Spleen (tissue), 11 donors: ENCODE results near the gene JADE2. TPM values are rescaled to one million over a fixed set of nuclear protein-coding genes. Genes with fewer than 3 reads are reported as not detected.

Source experiments
- DNase-seq: peaks from one replicate; pipeline ENCODE4 v3.0.0-alpha.2; 2020
- H3K27ac ChIP-seq, 8 donors: fragments of 200-600 bp; sonication (generic) in 7 of 8; 1 replicate in 4 of 8; 2 replicates in 4 of 8; pipeline versions ENCODE4 v1.5.0 to v1.8.0; 2016 to 2021; ENCODE audit warnings: inconsistent platforms in 4 of 8, mild to moderate bottlenecking in 4 of 8, moderate library complexity in 1 of 8
- H3K27me3 ChIP-seq, 7 donors: fragments of 200-600 bp; sonication (generic) in 6 of 7; replicated peaks in 1 of 7; 1 replicate in 4 of 7; 2 replicates in 3 of 7; pipeline versions ENCODE4 v1.5.0 to v1.8.0; 2016 to 2021; ENCODE audit warnings: inconsistent platforms in 3 of 7, mild to moderate bottlenecking in 1 of 7
- H3K36me3 ChIP-seq, 6 donors: fragments of 200-600 bp; sonication (generic) in 5 of 6; 1 replicate in 4 of 6; 2 replicates in 2 of 6; pipeline versions ENCODE4 v1.5.0 to v1.8.0; 2016 to 2021; ENCODE audit warnings: inconsistent platforms in 2 of 6
- H3K4me1 ChIP-seq, 6 donors: fragments of 200-600 bp; sonication (generic) in 5 of 6; 1 replicate in 3 of 6; 2 replicates in 3 of 6; pipeline versions ENCODE4 v1.5.0 to v1.8.0; 2016 to 2021; ENCODE audit warnings: inconsistent platforms in 3 of 6
- H3K4me3 ChIP-seq, 8 donors: fragments of 200-600 bp; sonication (generic) in 7 of 8; 1 replicate in 4 of 8; 2 replicates in 4 of 8; pipeline versions ENCODE4 v1.5.0 to v1.8.0; 2016 to 2021; ENCODE audit warnings: inconsistent platforms in 4 of 8, mild to moderate bottlenecking in 4 of 8, moderate library complexity in 2 of 8
- H3K9me3 ChIP-seq, 8 donors: fragments of 200-600 bp; sonication (generic) in 7 of 8; 1 replicate in 4 of 8; 2 replicates in 4 of 8; pipeline versions ENCODE4 v1.5.0 to v1.8.0; 2016 to 2021; ENCODE audit warnings: inconsistent platforms in 4 of 8
- POLR2A ChIP-seq, 3 donors: fragments of 450-650 bp; IDR thresholded peaks; one replicate each; pipeline ENCODE4 v1.5.1; 2017; ENCODE audit warnings: antibody characterized with exemption in 3 of 3, mild to moderate bottlenecking in 1 of 3
- POLR2AphosphoS5 ChIP-seq, 3 donors: sonication (generic); formaldehyde crosslinking; IDR thresholded peaks; one replicate each; pipeline ENCODE4 v1.5.1; 2017; ENCODE audit warnings: antibody characterized with exemption in 3 of 3
- WGBS, 5 donors: extraction: QIAGEN DNeasy Blood & Tissue Kit in 3 of 5; methylation state at CpG; one replicate each; pipeline versions ENCODE4 v1.1.5 to v1.1.7; 2013 to 2018; 5-methylcytosine and 5-hydroxymethylcytosine counted together
- intact Hi-C: fragments of 100-400 bp; cut with DNase I; formaldehyde crosslinking; loops from one replicate; pipeline ENCODE4 v1.15.0; 2023; ENCODE audit warnings: low total_unique reads
- polyA plus RNA-seq, 3 donors: library from polyadenylated mRNA; stranded (reverse); fragments of 200-250 nt; gene quantifications; one replicate each; pipeline ENCODE4 v1.2.1, GENCODE V29; 2013
- total RNA-seq, 7 donors: library from RNA; depleted of rRNA in 3 of 7; stranded (reverse); fragments of >200 nt in 3 of 7; fragmentation: NEBNext Ultra II Directional in 4 of 7; extraction: Animal tissue kit (Norgen Biotek cat#: 25700) in 4 of 7; gene quantifications; one replicate each; pipeline versions ENCODE4 v1.1.0 to v1.2.1, GENCODE V29; 2016 to 2021
- TF ChIP-seq, protein P1 (sequence below), 11 experiments: fragments of 200-600 bp in 7 of 11; fragments of 450-650 bp in 4 of 11; sonication (generic) in 4 of 11; IDR thresholded peaks in 8 of 11; conservative IDR thresholded peaks in 3 of 11; 1 replicate in 7 of 11; 2 replicates in 4 of 11; pipeline versions ENCODE4 v1.4.0 to v1.8.0; 2016 to 2021; ENCODE audit warnings: antibody characterized with exemption in 11 of 11, inconsistent platforms in 4 of 11, mild to moderate bottlenecking in 1 of 11
- donor health status: healthy with polysubstance abuse.
- donor health status: DM: no; HTN: no; CAD: no; lungs with moderate emphysema.
- donor health status: DM: no; HTN: no; CAD: no.
- donor health status: Bipolar disorder and iron deficiency.
- donor health status: healthy.
- donor health status: DM: no; HTN: no; CAD: no.
- donor health status: DM: yes; HTN: yes; CAD: no.

Gene JADE2
- total and polyA plus RNA-seq, 10 donors: 12.3 to 131 (median 94.3) TPM

DNA sequence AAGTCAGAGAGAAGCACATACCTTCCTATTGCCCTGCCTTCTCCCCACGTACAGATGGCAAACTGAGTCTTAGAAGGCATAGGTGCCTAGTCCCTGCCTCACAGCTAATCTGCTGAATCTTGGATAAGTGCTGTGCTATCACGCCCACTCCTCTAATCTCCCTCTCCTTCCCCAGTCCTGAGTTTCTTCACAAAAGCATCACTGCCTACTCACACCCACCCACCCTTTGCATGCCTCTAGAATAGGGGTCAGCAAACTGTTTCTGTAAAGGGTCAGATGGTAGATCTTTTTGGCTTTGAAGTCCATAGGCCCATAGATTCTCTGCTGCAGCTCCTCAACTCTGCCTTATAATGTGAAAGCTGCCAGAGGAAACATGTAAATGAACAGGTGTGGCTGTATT, 23.2 kb upstream of the JADE2 start:
- intact Hi-C loops: no loop called here

DNA sequence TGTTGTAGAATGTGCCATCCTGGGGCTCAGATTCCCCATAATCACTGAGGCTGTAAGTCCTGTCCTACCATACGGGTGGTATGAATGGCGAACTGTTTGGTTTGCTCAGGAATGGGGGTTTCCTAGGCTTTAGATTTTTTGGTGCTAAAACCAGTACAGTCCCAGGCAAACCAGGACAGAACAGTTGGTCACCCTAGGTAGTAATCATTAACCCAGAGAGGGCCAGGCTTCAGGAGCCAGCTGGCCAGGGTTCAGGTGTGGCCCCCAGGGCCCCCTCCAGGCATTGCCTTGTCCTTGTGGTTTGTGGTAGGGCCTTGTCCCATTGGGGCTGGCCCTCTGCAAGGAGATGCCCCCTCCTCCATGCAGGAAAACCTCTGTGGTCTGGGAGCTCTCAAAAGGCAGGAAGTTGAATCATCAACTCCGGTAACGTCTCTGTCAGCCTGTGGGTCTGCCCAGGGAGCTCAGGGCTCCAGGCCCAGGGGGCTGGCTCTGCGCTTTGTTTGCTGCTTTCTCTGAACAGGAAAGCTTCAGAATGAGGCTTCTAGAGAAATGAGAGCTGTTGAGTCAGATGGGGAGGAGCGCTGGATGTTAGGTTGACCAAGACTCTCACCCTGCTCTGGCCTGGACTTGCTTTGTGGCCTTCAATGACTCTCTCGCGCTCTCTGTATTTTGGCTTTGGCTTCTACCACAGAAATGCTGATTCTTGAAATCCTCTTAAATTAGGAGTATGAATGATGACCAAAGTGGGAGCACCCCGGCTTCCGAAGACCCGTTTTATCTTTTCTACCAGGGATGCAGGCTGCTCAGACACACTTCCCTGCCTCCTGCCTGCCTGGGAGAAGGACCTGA, 22.2 kb upstream of the JADE2 start:
- no peak overlapping the region for H3K4me3 ChIP-seq
- intact Hi-C loops: no loop called here
- no peaks in the 10 kb centered on the region for H3K27me3 ChIP-seq
- peak overlapping the region in 7 of 8 donors; percentile 33 to 80 (median 71) for H3K27ac ChIP-seq
- H3K4me1 ChIP-seq: peaks cover 6 to 38% (median 19%) of the 10 kb centered on the region in 6 donors
- no peaks in the 10 kb centered on the region for H3K9me3 ChIP-seq
- DNase-seq: peak; percentile 80
- H3K36me3 ChIP-seq: no peaks in the 10 kb centered on the region
- TF ChIP-seq POLR2AphosphoS5 (IDR thresholded peaks at IDR 0.05) (peak; percentile 43 to 70 (median 59)), POLR2A (IDR thresholded peaks at IDR 0.05) (no peak)
- TF ChIP-seq, protein P1, sequence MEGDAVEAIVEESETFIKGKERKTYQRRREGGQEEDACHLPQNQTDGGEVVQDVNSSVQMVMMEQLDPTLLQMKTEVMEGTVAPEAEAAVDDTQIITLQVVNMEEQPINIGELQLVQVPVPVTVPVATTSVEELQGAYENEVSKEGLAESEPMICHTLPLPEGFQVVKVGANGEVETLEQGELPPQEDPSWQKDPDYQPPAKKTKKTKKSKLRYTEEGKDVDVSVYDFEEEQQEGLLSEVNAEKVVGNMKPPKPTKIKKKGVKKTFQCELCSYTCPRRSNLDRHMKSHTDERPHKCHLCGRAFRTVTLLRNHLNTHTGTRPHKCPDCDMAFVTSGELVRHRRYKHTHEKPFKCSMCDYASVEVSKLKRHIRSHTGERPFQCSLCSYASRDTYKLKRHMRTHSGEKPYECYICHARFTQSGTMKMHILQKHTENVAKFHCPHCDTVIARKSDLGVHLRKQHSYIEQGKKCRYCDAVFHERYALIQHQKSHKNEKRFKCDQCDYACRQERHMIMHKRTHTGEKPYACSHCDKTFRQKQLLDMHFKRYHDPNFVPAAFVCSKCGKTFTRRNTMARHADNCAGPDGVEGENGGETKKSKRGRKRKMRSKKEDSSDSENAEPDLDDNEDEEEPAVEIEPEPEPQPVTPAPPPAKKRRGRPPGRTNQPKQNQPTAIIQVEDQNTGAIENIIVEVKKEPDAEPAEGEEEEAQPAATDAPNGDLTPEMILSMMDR (IDR thresholded peaks at IDR 0.05 in 8 of 11, conservative IDR thresholded peaks at IDR 0.05 in 3 of 11): no peak
- 22 to 36% (median 28%) methylated on average over 11 of the region's 11 CpGs for WGBS, 5 donors

More for the DNA sequence above, 23.2 kb upstream of the JADE2 start:
- Histone ChIP-seq H3K27me3 (no peaks in the 10 kb centered on the region), H3K4me3 (no peak overlapping the region), H3K4me1 (peaks cover 6 to 38% (median 19%) of the 10 kb centered on the region in 6 donors), H3K36me3 (no peaks in the 10 kb centered on the region), H3K27ac (no peak overlapping the region), H3K9me3 (no peaks in the 10 kb centered on the region)
- DNase-seq: no peak
- WGBS, 5 donors: 79 to 93% (median 91%) methylated on average over 2 of the region's 2 CpGs
- TF ChIP-seq POLR2A (IDR thresholded peaks at IDR 0.05) (no peak), POLR2AphosphoS5 (IDR thresholded peaks at IDR 0.05) (no peak)
- TF ChIP-seq, protein P1 (IDR thresholded peaks at IDR 0.05 in 8 of 11, conservative IDR thresholded peaks at IDR 0.05 in 3 of 11): no peak

DNA sequence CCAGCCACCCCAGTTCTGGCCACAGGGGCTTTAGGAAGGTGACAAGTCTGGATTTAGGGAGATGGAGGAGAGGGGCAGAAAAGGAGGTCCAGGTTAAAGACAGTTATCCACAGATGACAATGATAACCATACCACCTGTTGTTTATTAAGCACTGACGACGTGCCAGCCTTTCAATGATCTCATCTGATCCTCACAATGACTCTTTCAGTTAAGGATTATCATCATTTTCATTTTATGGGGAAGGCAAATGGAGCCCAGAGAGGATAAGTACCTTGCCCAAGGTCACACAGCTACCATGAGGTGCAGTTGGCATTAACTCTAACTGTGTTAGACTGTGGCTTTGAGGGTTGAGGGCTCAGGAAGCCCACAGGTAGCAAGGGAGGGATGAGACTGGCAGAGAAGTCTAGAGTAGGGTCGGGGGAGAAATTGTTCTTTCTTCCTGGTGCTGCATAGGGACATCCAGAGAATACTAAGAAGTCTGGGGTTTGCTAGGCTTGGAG, 21.5 kb upstream of the JADE2 start:
- intact Hi-C loops: no loop called here
- Histone ChIP-seq H3K4me3 (no peak overlapping the region), H3K27ac (peak overlapping the region in 7 of 8 donors; percentile 33 to 80 (median 71)), H3K4me1 (peaks cover 6 to 38% (median 19%) of the 10 kb centered on the region in 6 donors), H3K9me3 (no peaks in the 10 kb centered on the region), H3K27me3 (no peaks in the 10 kb centered on the region), H3K36me3 (no peaks in the 10 kb centered on the region)
- TF ChIP-seq, protein P1 (IDR thresholded peaks at IDR 0.05 in 8 of 11, conservative IDR thresholded peaks at IDR 0.05 in 3 of 11): no peak
- no peak for TF ChIP-seq POLR2AphosphoS5 (IDR thresholded peaks at IDR 0.05)
- TF ChIP-seq POLR2A (IDR thresholded peaks at IDR 0.05): no peak
- no peak for DNase-seq
- WGBS, 5 donors: 69 to 78% (median 72%) methylated on average over 3 of the region's 3 CpGs

DNA sequence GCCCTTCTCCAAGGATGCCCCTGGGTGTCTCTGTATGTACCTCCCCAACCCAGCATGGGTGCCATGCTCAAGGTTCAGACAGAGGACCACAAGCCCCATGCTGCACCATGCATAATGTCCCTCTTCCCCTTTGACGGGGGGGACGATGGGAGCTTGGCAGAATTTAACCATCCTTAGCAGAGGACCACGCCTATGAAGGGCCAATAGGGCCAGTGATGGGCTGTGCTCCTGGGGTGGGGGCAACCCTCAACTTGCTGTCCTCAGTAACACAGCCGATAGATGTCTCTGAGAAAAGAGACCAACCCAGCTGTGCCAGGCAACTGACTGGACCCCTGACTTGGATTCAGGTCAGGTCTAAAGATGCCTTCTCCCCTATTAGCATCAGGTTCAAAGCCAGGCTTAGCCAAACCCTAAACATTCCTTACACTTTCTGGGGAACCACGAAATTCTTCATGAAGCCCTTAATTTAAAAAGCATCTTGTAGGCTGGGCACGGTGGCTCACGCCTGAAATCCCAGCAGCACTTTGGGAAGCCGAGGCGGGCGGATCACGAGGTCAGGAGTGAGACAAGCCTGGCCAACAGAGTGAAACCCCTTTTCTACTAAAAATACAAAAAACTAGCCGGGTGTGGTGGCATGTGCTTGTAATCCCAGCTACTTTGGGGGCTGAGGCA, 20.7 kb upstream of the JADE2 start:
- Histone ChIP-seq H3K27ac (no peak overlapping the region), H3K36me3 (no peaks in the 10 kb centered on the region), H3K4me3 (no peak overlapping the region), H3K9me3 (no peaks in the 10 kb centered on the region), H3K27me3 (no peaks in the 10 kb centered on the region), H3K4me1 (peaks cover 6 to 38% (median 19%) of the 10 kb centered on the region in 6 donors)
- no peak for TF ChIP-seq POLR2A (IDR thresholded peaks at IDR 0.05)
- DNase-seq: no peak
- 83 to 96% (median 92%) methylated on average over 11 to 12 of the region's 12 CpGs for WGBS, 5 donors
- intact Hi-C loops: no loop called here
